ENCODE results near the gene OBSCN.
A peak's percentile ranks its signal among the peaks of the same experiment; 100 is the strongest.
"Not testable (repeated sequence)": the region's sequence is repeated elsewhere in the genome, so short reads cannot be mapped to it uniquely, and the experiment has no call there.

OBSCN gene

GRCh38 chr1:228265167-228265566, 57.3 kb downstream of the OBSCN start:
- DNase-seq: no peak

GRCh38 chr1:228267962-228268880, 60.4 kb downstream of the OBSCN start:
- DNase-seq: peak in 1 of 2 donors; percentile 6

GRCh38 chr1:228268881-228269265, 61.0 kb downstream of the OBSCN start:
- no peak for DNase-seq

- not testable (repeated sequence) for DNase-seq
Observed at GRCh38 chr1:228269431-228269830, 61.6 kb downstream of the OBSCN start.

GRCh38 chr1:228270032-228270431, 62.2 kb downstream of the OBSCN start:
- DNase-seq: no peak

- DNase-seq: no peak
Observed at GRCh38 chr1:228271701-228272251, 63.9 kb downstream of the OBSCN start.

GRCh38 chr1:228272331-228272791, 64.5 kb downstream of the OBSCN start:
- no peak for DNase-seq

- no peak for DNase-seq
Observed at GRCh38 chr1:228272831-228273571, 65.2 kb downstream of the OBSCN start.

GRCh38 chr1:228273720-228274451, 66.0 kb downstream of the OBSCN start:
- no peak for DNase-seq

GRCh38 chr1:228274452-228275178, 66.8 kb downstream of the OBSCN start:
- DNase-seq: no peak

- peak in 1 of 2 donors; percentile 15 for DNase-seq
Observed at GRCh38 chr1:228275179-228275429, 67.3 kb downstream of the OBSCN start.

- DNase-seq: peak; percentile 92 to 94
Observed at GRCh38 chr1:228275430-228276173, 67.8 kb downstream of the OBSCN start.

GRCh38 chr1:228276174-228276831, 68.5 kb downstream of the OBSCN start:
- DNase-seq: no peak

- DNase-seq: no peak
Observed at GRCh38 chr1:228276901-228277490, 69.2 kb downstream of the OBSCN start.

GRCh38 chr1:228277491-228278431, 69.9 kb downstream of the OBSCN start:
- DNase-seq: no peak

- no peak for DNase-seq
Observed at GRCh38 chr1:228278432-228278941, 70.6 kb downstream of the OBSCN start.

GRCh38 chr1:228279011-228279721, 71.3 kb downstream of the OBSCN start:
- DNase-seq: peak in 1 of 2 donors; percentile 9

GRCh38 chr1:228279722-228280105, 71.9 kb downstream of the OBSCN start:
- DNase-seq: peak in 1 of 2 donors; percentile 9

Measured in CD4-positive, alpha-beta T cell treated with Interleukin-4 for 1 hour (primary cell).